D341Med (cell line): ENCODE measurements around the gene HOXC4.
A peak's percentile ranks its signal among the peaks of the same experiment; 100 is the strongest.

Experiments
- DNase-seq: peaks from one replicate; pipeline ENCODE4 v3.0.0; 2012; ENCODE audit warnings: low spot score

HOXC4 gene

DNA sequence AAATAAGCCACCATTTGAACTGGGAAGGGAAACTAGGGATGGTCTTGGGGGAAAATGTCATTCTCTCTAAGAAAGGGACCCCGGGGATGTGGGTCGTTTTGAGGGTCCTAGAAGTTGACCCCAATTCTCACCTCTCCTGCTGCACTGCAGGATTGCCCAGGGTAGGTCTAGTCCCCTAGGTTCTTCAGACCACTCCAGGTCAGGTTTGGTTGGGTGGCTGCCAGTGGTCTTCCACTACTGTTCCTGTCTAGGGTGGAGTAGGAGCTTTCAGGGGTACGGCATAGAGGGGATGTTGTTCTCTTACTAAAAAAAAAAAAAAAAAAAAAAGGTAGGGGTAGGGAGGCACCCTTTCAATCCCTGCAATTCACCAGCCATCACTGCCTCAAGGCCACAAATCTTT, 37.6 kb upstream of the HOXC4 start:
- no peak for DNase-seq

DNA sequence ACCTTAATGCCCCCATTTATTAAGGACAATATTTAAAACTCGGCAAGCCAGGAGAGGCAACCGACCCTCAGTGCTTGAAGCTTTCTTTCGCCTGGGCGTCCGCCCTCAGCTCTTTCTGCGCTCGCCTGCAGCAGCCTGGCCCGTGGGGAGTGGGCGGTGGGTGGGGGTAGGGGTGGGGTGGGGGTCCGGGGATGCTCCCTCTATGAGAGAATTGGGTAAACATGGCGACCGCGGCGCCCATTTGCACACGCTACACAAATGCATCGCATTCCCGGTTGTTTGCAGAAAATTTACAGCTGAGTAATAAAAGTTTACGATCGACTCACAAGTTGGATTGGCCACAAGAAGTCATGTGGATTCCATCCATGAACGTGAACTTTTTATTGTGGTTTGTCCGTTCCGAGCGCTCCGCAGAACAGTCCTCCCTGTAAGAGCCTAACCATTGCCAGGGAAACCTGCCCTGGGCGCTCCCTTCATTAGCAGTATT, 37.1 kb upstream of the HOXC4 start:
- DNase-seq: no peak

DNA sequence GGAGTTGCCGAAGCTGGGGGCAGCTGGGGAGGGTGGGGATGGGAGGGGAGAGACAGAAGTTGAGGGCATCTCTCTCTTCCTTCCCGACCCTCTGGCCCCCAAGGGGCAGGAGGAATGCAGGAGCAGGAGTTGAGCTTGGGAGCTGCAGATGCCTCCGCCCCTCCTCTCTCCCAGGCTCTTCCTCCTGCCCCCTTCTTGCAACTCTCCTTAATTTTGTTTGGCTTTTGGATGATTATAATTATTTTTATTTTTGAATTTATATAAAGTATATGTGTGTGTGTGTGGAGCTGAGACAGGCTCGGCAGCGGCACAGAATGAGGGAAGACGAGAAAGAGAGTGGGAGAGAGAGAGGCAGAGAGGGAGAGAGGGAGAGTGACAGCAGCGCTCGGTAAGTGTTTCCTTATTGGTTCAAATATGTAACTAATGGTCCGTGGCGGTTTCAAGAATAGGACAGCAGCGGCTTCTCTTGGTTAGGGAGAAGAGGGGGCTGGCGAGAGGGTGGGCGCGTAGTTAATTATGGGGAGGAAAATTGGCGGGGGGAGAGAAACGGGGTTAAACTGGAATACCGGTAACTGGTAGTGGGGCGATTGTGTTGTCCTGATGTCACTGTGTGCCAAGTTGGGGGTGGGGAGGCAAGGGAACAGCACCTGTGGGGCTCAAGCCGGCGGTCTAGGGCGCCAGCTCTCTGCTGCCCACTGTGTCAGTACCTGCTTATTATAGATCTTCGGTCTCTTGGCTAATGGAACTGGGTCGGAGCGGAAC, 36.4 kb upstream of the HOXC4 start:
- peak; percentile 59 for DNase-seq

DNA sequence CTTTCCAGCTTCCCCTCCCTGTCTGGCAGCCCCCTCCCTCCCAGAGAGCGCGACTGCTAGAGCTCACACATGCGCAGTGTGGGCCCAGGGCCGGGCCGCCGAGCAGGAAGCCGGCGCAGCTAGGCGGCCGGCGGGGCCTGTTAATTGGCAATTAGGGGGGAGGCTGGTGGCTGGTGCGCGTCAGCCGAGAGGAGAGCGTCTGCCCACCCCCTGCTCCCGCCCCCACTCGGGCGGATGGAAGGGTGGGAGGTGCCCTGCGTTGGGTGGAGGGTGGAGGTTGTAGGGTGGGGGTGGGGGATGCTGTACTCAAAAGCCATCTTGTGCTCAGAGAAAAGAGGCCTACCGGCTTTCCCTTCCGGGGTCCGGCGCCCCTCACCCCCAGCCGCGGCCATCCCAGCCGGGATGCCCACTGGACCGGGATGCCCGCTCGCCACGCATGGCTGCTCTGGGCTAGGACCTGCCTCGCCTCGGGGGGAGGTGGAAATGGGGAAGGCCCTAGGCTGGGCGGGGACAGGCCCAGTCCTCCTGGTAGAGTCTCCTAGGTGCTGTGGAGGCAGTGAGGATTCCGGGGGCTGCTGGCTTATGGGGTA, 35.7 kb upstream of the HOXC4 start:
- peak; percentile 95 for DNase-seq

DNA sequence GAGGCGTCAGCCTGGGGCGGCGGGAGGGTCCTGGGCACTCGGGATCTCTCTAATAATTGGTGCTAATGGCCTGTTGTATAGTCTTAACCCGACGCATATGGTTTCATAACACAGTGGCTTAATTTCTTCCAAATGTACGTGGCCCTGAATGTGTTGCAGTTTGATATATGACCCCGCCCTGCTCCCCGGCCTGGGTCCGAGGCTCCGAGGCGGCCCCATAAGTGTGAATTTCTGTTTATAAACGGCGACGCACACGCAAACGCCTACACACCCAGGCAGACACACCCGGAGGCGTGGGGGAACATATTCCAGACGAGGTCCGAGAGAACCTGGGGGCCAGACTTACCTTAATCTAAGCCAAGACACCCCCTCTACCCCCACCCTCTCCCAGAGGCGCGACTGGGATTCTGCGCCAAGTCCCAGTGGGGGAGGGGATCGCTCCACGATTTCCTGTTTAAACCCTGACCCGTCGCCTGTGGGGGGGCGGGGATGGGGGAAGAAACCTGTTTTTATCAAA, 35.1 kb upstream of the HOXC4 start:
- DNase-seq: no peak

DNA sequence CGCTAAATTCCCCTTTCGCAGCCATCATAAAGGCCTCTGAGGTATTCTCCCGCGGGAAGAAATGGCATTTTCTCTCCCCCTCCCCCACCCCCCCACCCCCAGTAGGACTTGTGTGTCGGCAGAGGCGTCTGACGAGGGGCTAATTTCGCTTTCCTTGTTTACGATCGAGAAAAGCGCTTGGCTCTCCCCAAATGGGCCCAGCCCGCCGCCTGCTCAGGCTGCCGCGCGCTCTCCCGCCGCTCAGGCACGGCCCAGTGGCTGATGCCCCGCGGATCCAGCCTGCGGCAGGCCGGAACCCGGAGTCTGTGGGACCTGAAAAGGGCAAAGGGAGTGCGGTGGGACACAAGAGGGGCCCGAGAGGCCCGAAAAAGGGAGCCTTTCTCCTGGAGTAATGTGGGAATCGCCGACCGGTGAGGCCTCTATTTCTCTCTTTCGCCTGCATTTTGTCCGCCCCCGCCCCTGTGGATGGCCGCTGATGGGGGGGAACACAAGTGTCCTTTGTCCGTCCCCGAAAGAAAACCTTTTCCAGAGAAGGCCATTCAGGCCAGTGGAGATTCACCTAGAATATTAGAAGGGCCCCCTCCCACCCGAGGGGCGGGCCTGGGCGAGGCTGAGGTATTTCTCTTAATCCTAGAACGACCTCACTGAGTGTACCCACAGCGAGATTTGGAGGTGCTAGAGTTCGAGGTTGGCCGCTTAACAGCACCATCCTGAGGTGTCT, 34.4 kb upstream of the HOXC4 start:
- DNase-seq: no peak

DNA sequence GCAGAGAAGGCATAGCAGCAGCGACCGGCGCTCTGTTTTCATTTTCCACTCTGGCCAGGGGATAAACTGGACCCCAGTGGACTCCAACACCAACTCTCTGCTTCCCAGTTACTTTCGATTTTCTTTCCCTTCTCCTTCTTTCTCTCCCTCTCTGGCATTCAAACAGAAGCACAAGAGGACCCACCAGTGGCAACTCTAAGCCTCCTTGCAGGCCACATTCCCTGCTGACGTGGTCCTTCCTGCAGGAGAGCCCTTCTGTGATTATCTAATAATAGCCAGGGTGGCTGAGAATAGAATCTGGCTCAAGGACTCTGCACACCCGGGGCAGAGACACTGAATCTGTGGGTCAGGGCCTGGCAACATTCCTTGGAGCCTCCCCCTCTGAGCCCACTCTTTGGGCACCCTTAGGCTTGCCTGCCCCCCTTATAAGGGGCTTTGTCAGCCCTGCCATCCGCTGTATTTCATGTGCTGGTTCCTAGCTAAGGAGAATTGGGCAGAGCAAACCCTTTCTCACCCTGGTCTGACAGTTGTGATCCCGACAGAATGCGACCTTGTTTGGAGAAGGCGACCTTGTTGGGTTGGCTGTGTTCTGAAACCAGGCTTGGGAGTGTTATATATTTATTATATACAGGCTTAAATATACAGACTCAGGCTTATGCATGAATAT, 33.6 kb upstream of the HOXC4 start:
- DNase-seq: no peak

DNA sequence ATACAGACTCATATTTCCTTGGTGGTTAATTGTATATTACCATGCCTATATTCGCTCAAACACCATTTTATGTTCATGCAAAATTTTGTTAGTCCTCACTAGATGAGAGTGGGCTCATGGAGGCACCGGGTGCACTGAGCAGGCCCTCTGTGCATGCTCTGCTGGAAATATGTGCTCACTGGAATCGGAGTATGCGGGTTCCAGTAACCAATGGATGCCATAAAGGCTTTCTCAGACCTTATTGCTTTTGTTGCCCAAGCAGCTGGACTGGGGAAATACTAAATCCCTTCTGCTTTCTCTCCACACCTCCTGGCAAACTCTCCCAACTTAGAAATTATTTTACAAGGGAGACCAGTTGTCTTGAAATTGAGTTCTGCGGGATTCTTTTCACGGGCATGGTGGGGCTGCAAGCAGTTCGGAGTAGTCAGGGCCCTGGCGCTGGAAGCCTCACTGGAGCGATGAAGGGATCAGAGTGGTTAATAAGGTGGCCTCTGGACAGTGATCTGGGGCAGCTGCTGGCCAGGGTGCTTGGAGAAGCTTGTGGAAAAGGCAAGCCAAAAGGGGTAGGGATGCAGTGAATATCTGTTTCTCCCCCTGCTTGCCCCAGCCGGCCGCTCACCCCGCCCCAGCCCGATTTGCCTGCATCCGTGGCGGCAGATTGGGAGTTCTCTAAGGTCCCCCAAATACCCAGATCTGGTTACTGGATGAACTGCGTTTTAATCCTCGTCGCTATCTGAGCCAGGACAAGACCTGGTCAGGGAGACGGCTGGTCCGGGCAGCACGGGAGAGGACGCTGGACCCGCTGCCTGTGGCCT, 32.8 kb upstream of the HOXC4 start:
- no peak for DNase-seq

DNA sequence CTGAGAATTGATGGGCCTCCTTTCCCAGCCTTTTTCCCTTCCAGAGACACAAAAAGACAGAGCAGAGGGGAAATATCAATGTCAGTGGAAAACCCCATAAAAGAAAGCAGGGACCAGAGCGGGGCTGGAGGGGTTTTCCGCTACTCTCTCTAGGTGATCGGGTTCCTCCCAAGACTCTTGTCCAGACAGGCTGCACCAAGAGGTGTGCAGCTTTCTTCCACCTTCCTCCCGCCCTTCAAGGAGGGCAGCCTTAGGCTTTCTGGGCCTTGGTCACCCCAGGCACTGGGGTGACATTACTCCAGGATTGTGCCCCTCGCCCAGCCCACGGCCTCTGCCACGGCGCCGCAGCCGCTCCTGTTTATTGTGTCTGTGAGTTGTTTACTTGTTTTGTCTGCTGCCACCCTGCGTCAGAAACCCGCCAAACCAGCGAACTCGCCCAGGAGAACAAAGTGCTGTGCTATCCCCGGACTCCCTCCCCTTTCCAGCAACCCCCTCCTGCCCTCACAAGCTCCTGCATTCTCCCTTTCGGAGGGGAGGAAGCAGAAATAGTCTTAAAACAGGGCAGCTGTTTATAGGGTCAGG, 32.1 kb upstream of the HOXC4 start:
- no peak for DNase-seq

DNA sequence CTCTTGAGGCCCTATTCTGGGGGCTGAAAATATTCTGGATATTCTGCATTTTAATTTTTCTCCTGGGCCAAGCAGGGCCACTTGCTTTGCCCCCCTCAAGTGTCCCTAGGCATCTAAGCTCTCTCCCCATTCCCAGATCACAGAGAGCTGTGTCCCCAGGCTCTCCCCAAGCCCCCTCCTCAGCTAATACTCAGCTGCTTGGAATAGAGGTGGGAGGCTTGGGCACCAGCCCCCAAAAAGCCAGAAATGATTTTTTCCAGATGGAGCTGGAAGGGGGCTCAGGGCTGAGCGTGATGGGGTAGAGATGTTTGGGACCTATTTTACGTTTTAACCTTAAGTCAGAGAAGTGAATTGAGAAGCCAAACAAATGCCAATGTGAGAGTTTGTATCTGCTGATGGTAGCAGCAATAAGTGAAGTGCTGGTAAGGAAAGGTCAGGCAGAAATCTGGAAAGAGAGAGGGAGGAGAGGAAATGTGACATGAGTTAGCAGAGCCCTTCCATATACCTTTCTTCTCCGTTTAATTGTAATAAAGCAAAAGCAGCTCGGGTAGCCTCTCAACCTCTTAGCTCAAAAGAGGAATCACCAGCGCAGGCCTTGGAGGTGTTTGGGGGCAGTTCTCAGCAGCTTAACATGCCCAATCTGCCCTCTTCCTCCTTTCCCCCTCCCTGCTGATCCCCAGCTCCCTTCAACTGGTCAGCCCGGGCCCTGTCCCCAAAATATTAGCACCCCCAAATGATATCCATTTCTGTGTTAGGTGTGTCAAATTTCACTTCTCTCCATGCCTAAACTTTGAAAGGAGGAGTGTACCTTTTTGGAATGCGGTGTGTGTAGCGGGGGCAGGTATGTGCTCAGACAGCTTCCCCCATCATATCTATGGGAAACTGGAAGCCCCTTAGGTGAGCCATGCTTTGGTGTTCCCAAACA, 30.4 kb upstream of the HOXC4 start:
- DNase-seq: no peak

DNA sequence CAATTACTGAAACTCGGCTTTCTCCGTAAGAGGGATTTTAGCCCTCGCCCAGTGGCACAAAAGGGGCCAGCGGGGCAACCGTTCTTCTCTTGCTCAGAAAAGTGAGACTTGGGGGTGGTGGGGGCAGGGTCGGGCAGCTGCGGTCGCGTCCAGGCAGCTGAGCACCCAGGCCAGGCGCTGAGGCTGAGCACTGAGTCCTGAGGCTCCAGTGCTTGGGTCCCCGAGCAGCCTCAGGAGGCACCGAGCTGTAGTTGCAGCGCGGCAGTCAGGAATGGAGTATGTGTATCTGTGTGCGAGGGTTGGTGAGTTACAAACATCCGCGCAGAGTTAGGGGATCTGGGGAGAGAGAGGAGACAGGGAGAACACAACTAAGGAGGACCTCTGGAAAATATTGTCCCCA, 29.5 kb upstream of the HOXC4 start:
- no peak for DNase-seq

DNA sequence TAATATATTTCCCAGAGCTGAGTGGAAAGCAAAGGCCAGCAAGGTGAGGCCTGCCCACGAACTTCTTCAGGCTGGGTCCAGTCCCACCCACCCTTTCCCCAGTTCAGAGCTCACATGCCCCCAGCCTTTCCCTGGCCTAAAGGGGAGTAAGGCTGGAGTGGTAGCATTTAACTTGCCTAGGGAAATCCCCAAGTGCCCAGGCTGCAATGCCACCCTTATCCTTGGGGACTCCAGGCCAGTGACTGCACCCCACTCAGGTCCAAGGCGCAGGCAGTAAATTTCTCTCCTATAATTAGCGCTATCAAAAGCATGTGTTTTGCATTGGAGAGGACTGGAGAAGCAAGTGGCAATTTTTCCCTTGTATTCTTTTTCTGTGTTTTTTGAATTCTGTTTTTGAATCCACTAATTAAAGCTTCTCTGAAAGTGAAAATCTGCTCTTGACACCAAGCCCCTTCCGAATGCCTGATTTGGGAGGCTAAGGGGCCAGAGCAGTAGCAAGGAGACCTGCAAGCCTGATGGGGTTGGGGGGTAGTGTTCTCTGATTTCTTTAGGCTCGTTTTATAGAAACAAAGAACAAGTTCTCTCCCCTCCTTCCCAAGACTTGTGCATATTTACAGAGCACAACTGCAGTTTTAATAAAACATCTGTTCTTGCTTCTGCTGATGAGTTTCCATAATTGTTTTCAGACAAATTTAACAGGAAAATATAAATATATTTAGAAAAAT, 28.9 kb upstream of the HOXC4 start:
- DNase-seq: no peak

DNA sequence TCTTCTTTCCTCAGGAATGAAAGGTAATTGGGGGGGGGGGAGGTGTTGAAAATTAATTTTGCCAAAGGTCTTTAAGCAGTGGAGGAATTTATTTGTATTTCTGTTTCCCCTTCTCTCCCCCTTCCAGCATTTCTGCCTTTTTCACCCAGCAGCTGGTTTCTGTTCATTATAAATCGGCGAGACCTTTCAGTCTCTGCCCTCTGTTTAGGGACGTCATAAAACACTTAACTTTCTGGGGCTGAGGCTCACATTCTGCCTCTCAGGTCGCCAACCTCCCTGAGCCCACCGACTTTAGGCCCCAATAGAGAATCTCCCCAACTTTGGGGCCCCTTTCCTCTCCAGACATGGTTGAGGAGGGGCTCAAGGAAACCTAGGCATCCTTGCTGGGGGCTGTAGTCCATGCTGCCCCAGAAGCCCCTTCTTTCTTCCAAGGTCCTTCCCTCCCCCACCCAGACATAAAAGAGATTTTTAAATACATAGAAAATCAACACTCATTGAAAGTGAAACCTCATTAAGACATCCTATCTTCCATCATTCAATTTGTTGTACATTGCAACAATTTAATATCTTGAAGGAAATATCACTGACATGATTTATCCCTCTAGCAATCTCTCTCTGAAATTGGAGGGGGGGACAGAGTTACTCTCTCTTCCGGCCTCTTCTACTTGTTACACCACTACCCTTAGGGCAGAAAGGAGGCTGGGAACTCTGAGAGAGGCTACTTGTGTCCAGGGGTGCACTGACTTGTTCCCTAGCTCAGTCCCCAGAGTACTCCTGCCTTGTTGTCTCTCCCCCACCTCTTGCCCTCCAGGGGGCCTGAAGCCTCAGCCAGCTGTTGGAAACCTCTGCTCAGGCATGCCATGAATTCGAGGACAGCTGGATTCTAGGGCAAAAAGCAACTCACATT, 27.9 kb upstream of the HOXC4 start:
- no peak for DNase-seq

DNA sequence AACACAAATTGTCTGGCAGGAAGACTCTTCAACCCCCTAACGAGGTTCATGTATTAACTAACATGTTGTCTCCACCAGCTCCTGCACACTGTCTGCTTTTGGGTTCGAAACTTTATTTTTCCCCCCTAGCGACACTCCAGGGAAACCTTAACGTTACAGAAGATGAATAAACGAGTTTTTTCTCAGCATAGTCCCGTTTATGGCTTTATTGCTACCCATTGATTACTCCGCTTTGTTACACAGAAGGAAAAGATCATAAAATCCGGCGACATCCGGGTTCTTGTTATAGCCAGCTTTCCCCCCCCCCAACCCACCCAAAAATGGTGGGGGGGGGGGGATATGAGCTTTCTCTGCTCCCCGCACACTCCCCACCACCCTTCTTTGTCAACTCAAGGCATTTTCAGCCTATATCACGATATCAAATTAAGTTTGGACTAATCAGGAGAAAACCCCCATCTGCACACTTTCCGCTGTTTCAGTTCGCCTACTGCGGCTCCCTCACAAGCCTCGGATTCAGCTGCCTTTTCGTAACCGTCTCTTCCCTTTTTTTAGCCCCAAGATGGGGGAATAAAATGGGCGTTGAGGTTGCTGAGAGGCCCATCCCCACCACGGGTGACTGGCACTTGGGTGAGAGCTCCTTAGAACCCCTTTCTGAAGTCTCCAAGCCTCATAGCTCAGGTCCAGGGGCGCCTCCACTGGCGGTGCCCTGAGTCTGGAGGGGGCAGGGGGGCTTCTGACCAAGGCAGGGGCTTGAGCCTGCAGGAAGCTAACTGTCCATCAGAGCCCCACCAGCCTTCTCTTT, 26.8 kb upstream of the HOXC4 start:
- no peak for DNase-seq

DNA sequence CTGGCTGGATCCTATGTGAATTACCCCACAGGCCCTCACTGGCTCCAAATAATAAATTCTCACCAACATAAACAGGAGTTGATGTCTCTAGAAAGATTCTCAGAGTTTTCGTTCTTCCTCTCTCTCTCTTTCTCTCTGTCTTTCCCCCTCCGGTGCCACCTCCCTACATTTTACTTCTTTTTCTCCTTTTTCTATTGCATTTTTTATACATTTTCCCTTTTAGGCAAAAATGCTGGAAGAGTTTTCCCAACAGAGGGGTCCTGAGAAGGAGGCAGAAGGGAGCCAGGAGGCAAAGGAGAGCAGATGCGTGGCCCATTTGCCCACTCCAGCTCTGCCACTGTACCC, 26.2 kb upstream of the HOXC4 start:
- DNase-seq: no peak

DNA sequence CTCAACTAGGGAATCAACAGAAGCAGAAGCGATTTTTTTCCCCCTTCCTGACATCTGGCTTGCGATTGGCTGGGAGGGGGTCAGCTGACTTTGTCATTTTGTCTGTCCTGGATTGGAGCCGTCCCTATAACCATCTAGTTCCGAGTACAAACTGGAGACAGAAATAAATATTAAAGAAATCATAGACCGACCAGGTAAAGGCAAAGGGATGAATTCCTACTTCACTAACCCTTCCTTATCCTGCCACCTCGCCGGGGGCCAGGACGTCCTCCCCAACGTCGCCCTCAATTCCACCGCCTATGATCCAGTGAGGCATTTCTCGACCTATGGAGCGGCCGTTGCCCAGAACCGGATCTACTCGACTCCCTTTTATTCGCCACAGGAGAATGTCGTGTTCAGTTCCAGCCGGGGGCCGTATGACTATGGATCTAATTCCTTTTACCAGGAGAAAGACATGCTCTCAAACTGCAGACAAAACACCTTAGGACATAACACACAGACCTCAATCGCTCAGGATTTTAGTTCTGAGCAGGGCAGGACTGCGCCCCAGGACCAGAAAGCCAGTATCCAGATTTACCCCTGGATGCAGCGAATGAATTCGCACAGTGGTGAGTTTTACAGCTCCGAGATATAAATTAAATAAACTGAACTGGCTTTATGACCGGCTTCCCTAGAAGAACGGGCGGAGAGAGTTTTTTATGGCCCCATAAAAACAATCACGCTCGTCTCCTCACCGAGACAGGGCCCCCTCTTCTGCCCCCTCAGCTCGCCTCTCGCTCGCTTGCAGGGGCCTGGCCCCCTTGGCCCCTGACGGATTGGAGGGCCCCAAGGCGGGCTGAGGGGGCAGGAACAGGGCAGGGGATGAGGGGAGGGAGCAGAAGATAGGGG, 25.1 kb upstream of the HOXC4 start, which contains the start of gene HOXC6:
TSS of gene HOXC6 (plus strand) at position 127 of the 888 bp plus-strand sequence. CDS start at position 209, 82 bp downstream.
- DNase-seq: no peak
